ENCODE measurements around the gene SLC25A40.

- TF ChIP-seq, protein P1, sequence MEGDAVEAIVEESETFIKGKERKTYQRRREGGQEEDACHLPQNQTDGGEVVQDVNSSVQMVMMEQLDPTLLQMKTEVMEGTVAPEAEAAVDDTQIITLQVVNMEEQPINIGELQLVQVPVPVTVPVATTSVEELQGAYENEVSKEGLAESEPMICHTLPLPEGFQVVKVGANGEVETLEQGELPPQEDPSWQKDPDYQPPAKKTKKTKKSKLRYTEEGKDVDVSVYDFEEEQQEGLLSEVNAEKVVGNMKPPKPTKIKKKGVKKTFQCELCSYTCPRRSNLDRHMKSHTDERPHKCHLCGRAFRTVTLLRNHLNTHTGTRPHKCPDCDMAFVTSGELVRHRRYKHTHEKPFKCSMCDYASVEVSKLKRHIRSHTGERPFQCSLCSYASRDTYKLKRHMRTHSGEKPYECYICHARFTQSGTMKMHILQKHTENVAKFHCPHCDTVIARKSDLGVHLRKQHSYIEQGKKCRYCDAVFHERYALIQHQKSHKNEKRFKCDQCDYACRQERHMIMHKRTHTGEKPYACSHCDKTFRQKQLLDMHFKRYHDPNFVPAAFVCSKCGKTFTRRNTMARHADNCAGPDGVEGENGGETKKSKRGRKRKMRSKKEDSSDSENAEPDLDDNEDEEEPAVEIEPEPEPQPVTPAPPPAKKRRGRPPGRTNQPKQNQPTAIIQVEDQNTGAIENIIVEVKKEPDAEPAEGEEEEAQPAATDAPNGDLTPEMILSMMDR (IDR thresholded peaks at IDR 0.05): no peak
- no peak for TF ChIP-seq POLR2A (IDR thresholded peaks at IDR 0.05)
Measured at GRCh38 chr7:87872346-87872745, 3.8 kb downstream of the SLC25A40 start.

Data from thyroid gland (tissue), 4 donors.